ENCODE measurements around the gene RPL19.

GRCh38 chr17:39165178-39165840, 34.8 kb upstream of the RPL19 start:
- TF ChIP-seq POLR2A (IDR thresholded peaks at IDR 0.05) (no peak), CTCF (IDR thresholded peaks at IDR 0.05) (no peak)
